CD4-positive, alpha-beta T cell treated with Interleukin-15 for 4 hours (primary cell): ENCODE data around the gene THRB.

Experiments
- DNase-seq: peaks from one replicate; pipeline ENCODE4 v3.0.0-alpha.2; 2020; ENCODE audit warnings: low spot score

Gene THRB

DNA sequence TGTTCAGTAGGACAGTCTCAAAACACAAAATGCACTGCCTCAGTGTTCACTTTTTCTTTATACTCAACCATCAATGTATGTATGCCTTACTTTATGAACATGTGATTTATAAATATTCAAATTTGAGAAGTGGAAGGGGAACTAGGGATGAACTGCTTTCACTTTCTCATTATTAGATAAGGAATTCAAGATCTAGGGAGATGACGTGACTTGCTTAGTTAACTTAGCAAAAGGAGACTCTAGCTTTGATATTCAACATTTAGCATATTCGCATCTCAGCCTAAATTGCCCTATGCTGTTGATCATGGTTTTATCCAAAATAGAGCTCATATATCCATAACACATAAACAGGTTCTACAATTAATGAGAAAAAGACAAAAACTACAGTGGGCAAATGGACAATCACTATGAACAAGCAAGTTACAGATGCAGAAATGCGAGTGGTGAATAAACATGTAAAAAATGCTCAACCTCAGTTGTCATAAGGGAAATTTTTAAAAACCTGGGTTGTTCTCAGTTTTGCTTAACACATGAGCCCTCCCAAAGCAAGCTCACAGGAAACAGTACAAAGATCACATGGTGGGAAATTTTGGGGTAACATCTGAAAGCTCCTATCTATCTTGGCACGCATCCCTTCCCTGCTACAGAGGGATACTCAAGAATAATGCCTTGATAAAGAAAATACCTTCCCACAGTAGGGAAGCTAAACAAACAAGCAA is 269.8 kb downstream of the THRB start:
- no peak for DNase-seq

DNA sequence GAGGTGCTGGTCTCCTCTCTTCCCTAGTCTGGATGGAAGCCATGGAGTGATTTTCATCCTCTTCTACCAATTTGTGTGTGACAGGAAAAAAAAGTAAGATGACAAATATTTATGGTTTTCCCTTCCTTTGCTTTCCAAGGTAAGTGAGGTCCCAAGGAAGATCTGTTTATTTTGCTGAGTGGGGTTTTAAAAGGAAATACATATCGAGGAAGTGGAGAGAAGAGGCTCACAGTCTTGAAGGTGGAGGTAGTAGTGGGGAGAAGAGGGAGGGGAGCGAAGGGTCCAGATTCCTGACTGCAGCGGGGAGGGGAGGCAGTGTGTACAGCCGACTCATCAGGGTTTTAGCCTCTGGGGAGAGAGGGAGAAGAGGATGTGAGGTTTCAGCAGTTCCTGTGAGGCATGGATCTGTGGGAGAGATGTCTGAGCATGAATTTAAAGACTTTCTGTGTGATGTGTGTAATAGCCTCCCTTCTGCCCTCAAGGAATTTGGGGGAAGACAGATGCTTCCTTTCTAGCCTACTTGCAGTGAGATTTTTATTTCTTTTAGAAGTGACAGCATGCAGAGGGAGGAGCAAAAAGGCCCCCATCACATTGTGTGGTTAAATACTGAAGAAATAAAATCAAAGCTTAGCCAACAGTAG is 272.4 kb downstream of the THRB start:
- DNase-seq = no peak

DNA sequence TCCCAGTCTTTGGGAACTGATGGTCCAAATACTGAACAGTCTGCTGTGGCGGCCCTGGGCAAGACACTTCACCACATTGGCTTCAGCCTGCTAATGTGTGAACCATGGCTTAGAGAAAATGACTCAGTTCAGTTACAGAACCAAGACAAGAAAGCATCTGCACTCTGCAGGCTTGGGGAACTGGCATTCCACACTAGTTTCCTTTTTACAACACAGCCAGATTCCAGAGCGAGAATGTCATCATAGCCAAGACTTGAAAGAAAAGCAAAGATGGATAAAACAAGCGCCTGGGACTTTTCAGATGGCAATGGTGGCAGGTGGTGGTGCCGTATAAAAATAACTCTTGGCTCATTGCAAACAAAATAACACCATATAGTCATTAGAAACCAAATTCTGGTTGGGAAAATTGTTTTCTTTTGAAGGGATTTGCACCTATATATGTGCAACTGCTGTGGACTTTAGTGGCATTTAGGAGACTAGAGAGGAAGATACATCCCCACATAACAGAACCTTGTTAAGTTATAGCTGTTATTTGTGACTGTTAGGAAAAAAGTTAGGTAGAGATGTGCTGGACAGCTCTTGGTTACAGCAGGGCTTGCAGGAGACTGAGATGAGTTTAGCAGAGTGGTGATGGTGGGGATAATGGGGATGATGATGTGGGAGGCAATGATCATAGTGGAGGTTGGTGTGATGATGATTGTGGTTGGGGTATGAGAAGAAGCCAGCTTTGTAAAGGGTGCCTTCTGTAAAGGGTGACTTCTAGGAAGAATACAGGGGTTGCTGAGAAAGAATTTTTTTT is 273.6 kb downstream of the THRB start:
- DNase-seq = no peak

DNA sequence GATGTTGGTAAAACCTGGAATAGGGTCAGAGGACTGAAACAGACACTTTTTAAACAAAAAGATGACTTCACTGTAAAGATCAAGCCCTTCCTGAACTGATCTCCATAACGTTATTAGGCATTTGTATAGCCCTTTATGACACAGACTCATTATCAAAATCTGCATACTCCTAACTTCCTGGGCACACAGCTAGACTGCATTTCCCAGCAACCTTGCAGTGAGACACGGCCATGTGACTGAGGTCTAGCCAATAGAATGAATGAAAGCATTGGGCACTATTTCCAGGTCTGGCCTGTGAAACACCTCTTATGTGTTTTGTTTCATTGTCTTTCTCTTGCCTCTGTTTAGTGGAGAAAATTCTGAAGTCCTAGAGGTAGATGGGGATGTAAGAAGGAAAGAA is 279.1 kb downstream of the THRB start:
- DNase-seq = no peak

DNA sequence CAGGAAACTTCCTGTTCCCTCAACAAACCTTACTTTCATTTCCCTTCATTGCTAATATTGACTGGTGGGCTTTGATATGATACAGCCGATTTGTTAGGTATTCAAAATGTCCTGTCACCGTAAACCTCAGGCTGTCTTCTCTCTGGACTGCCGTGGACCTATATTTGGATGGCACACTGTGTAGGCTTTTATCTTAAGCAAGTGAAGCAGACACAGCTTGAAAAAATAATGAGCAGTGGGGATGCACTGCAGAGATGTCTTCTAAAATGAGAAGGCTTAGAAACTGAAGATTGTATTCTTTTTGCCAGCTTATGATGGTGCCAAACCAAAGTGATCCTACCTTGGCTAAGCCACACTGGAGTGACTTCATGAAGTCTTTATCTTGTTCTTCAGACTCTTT is 283.3 kb downstream of the THRB start:
- no peak for DNase-seq

DNA sequence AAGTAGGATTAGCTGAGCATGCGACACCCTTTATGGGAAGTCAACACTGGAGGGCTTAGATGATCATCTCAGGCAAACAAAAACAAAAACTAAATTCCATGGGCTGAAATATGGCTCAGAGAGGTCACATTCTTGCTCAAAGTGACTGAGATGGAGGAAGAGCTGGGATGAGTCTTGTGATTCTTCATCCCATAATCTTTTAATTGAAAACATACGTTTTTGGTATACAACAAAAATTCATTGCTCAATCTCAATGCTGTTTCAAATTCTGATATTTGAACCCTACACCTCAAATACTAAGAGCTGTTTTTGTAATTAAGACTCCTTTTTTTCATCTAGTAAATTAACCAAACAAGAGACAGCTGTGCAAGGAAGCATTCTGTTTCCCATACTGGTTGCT is 292.6 kb downstream of the THRB start:
- DNase-seq = no peak

DNA sequence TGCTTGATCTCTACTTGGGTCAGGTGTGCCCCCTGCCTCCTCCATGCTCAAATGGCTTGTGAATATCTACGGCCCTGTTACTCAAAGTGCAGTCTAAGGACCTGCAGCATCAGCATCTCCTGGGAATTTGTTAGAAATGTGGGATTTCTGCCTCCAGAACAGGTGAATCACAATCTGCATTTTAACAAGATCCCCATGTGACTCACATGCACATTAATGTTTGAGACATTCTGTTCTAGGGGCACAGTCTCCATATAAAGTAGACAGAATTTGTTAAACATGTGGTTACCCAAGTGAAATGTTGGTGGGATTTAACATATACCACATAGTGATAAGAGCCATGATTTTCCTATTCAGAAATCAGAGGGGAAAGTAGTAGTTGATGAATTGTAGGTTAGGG is 293.3 kb downstream of the THRB start:
- DNase-seq = no peak

DNA sequence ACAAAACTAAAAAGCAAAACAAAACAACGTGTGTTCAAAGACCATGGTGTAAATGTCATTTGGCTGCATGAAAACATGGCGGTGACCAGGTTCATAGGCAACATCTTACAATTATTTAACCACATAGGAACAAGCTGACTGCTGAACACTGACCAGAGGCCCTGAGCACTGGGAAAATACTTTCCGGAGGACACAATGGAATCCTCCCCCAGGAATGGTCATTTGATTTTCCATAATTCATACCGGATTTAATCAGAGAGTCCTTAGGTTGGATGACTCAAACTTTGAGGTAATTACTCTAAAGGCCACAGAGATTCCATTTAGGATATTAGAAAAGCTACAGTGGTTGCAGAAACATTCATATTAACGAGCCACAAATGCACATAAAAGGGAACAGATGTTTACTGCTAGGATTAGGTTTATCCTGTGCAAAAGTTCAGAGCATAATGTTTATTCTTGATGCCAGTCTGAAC is 294.8 kb downstream of the THRB start:
- no peak for DNase-seq

DNA sequence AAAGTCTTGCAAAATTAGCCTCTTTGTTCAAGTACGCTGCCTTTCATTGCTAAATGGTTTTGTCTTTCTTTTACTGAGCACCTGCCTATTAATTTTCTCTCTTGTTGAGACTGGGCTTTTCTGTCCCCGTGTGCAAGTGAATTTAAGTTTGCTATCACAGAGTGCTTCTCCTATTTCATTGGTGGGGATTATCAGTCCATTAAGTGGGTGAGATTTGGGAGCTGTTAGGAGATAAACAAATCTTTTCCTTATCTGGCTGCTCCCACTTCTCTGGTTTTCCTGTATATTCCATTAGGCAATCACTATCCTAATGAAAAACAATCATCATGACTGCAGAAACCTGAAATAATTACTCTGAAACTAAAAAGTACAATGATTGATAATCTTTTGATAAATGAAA is 295.4 kb downstream of the THRB start:
- DNase-seq = no peak

DNA sequence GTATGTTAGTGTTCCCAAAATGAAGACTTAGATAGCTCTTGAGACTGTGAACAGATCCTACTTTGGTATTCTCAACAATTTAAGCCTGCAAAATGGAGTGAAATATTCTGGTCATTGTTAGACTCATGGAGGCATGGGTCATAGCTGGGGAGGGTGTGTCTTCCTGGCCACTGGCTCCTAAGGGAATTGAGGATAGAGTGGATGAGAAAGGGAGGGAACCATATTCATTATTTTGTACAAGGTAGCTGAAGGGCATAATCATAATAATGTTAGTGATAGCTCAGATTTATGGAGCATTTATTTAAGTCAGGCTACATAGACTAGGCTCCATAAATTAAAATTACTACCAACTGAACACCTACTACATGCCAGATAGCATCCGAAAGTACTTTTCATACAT is 295.9 kb downstream of the THRB start:
- no peak for DNase-seq

DNA sequence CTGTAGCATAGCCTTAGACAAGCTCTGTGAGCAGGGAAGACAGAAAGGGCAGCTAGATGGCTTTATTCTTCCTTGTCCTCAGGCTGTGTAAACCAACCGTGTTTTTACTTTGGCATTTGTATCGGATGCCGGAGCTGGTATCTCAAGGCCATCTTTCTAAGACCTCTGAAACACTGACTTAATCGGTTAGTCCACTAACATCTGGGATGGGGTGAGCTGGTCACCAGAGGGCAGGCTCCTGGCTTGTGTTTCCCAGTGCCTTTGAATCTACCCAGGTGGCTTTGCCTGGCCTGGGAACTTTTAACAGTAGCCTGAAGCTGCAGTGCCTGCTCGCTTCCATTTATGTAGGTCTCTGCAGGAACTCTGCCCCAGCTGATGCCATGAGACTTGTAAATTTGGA is 296.8 kb downstream of the THRB start:
- DNase-seq = no peak

DNA sequence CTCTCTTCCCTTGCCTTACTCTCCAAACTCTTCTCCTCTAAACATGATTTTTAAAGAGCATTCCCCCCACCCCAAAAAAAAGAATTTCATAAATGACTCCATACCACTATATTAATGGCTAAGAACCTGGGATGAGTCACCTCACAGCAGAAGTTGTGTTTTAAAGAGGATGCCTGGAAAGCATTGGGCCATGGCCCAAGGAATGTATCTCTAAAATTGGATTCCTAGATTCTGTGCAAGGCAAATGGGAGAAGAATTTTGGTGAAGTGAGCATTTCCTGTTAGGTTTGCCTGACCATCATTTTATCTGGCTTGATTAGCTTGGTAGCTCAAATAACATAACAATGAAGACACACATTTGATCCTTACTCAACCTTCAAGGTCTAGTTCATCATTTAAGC is 298.1 kb downstream of the THRB start:
- DNase-seq = no peak

DNA sequence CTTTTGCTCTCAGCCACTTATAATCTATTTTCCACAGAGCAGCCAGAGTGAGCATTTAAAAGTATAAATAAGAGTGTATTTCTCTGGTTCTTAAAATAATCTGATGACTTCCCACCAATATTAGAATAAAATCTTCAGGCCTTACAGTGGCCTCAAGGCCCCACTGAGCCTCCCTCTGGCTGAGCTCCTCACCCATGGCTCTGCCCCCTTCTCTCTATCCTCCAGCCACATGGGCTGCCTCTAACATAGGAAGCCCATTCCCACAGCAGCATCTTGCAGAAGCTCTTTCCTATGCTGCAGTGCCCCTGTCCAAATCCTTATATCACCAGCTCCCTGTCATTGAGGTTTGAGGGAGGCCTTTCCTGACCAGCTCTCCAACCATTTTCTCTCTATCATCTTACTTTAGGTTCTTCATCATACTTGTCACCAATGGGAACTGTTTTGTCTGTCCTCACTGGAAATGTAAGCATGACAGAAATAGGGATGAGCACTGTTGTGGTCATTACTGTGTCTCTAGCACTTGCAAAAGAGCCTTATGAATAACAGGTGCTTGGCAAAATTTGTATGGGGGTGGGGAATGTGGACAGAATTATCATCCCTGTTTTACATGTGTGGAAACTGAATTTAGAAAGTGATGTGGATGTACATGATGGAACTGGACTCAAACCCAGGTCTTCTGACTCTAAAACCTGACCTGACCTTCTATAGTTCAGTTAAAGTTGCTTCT is 299.0 kb downstream of the THRB start:
- DNase-seq = no peak

DNA sequence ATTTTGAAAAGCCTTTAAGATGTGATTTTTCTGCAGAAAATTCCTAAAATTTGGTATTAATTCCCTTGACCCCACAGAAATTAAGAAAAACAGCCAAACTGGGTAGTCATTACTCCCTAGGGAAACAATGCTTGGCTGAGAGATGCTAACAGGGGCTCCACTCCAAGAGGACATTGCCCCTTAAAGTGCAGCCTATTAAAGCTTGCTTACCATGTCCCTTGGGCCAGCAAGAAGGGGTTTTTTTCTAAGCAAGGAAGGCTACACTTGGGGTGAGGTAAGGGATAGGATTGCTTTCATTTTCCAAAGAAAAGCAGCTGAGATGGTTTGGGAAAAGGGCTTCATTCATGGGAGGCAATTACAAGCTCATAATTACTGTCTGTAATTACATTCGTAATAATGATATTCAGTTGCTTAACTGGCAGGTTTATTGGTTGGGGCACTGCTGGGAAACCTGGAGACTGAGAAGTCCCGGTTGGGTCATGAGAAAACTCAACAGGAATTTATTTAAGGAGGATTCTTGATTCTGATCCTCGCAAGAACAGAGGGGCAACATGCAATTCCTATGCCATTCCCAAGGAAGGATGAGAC is 302.1 kb downstream of the THRB start:
- DNase-seq = no peak

DNA sequence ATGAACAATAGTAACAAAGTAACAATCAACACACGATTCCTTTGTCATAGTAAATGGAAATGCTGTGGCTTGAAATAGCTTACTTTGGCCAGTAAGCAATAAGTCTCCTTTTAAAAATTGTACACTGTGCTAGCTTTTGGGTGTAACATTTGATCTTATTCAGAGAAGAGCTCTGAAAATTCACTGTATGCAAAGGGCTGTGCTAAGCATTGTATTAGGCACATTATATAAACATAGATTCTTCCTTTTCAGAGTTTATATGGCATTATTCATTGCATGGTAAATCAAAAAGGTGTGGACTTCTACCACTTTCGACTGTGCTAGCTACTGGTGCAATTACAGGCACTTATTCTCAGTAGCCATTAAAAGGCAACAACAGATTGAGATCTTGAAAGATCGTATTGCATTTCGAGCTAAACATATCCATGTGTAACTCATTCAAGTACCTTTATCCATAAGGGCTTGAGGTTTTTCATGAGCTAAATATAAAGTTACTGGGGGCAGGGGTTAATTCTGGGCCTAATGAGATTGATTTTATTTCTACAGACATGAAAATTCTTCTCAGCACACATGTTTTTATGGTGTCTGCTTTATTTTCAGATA is 302.7 kb downstream of the THRB start:
- DNase-seq = no peak

DNA sequence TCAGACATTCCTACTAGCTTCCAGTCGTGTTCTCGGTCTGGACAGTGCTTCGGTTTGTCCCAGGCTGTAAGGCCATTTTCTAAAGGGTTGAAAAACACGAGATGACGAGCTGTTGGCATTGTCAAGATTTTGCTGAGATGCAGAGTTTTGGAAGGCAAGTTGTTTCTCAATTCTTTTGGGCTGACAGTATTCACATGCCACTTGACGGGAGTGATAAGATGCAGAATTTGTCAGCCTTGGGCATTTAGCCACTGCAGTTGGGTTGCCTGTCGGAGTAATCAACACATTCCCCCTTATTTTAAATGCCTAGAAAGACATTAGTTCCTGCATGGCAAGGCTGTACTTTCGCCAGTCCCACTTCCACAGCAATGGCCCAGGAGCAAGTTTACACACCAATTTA is 304.4 kb downstream of the THRB start:
- no peak for DNase-seq

DNA sequence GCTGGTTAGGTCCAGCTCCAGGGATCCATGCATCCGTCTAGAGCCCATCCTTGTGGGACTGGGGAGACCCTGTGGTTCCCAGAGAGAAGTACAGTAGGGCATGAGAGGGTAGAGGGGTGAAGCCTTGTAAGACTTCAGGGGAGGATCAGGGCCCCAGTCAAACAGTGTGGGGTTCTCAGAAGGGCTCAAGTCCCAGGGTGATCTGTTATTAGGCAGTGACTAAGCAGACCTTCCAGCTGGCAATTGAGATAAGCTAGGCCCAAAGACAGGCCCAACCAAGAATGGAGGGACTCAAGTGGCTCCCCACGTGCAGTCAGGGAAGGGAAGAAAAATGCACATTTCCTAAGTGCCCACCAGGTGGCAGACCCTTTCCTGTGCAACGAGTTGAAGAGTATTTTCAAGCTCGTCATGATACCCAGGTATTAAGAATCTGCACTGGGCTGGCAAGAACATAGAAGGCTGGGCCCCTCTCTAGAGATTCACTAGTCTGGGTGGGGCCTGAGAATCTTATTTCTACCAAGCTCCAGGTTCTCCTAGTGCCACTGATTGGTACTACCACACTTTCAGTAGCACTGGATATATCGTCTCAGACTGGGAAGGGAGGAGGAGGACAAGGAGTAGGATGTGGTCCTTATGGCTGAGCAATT is 308.8 kb downstream of the THRB start:
- DNase-seq = no peak

DNA sequence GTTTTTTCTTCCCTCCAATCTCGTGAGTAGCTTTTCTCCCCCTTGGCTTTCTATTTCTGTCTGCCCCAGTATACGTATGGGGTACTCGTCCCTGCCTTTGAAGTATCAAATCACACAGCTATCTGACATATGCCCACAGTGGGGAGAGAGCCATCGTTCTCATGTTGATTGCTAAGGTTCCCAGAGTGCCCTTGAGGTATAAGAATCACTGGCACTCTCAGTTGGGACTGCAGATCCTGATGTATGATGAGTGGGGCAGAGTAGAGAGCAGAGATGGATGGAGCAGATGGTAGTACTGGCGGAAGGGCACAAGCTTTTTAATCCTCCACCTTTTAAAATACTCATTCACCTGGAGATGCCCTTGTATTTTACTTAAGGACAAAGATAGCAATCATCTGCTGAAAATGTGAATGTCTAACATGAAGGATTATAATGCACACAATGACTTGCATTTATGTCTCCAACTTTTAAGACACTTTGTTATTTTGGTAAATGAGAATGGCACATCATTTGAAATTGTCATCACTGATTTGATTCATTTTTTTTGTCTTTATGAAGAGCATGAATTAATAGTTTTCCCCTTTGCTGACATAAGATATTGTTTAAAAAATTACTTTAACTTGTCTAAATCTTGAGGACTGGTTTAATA is 310.0 kb downstream of the THRB start:
- no peak for DNase-seq

DNA sequence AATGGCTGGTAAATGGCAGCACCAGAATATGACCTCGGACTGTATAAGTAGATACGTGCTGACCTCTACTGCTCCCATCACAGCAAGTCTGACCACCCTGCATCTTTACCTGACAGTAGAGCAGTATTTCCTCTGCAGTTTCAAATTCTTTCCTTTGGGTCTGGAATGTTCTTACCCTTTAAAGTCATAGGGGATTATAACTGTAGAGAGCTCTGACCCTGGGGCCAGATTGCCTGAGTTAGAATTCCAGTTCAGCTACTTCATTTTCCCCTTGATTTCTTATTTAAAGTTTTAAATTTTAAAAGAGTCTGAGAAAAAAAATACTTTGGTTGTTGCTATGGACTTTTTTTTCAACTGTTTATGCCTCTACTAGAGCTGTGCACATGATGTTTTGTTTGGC is 311.9 kb downstream of the THRB start:
- no peak for DNase-seq

DNA sequence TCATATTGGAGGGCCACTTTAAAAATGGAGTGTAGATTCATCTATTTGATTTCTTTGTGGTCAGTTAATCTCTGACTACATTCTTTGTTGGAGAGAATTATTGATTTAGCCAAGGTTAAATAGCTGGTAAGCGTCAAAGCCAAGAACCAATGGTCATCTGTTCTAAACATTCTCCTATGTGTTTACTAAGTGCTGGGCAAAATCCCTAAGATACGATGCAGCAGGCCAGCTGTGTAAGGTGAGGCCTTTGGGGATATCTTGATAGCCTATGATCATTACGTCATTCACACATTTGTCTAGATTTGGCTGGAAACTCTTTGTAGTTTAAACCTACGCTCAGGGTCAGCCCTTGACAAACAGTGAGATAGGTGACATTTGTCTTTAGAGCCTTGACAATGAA is 313.4 kb downstream of the THRB start:
- DNase-seq = no peak

DNA sequence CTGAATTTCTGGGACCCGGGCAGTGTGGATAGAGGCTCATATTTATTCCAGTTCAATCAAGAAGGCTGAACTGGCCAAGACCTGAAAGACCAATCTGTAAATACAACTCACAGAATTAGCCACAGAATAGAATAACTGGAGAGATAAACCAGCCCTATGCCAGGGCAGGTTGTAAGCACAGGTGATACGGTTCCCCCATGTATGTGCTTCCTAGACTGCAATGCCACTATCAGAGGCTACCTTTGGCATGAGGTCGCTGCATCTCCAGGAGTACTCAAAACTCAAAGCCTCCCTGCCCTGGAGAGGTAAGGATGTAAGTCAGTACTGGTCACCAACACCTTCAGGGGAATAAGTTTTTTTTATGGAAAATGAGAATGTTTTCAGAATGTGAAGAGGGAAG is 314.0 kb downstream of the THRB start:
- DNase-seq = no peak
